Transverse colon (tissue), 4 donors: ENCODE data around the gene WDCP. TPM values are rescaled to one million over a fixed set of nuclear protein-coding genes. Genes with fewer than 3 reads are reported as not detected.

Experiments used
- DNase-seq: peaks from one replicate; pipeline ENCODE4 v3.0.0-alpha.2; 2019
- H3K27ac ChIP-seq, 4 donors: fragments of 200-600 bp; sonication (generic); 2 replicates each; pipeline ENCODE4 v1.5.1; 2016 to 2018; ENCODE audit warnings: inconsistent platforms in 4 of 4
- H3K27me3 ChIP-seq: fragments of 200-600 bp; sonication (generic); 2 replicates; pipeline ENCODE4 v1.5.1; 2017; ENCODE audit warnings: inconsistent platforms
- H3K36me3 ChIP-seq, 4 donors: fragments of 200-600 bp; sonication (generic); 2 replicates each; pipeline ENCODE4 v1.5.1; 2017 to 2019; ENCODE audit warnings: inconsistent platforms in 4 of 4
- H3K4me1 ChIP-seq, 4 donors: fragments of 200-600 bp; sonication (generic); 2 replicates each; pipeline ENCODE4 v1.5.1; 2017 to 2020; ENCODE audit warnings: inconsistent platforms in 4 of 4
- H3K4me3 ChIP-seq, 4 donors: fragments of 200-600 bp; sonication (generic); 1 replicate in 1 of 4; 2 replicates in 3 of 4; pipeline versions ENCODE4 v1.5.1 to v1.6.1; 2017 to 2019; ENCODE audit warnings: inconsistent platforms in 4 of 4
- H3K9me3 ChIP-seq, 2 donors: fragments of 200-600 bp; sonication (generic); 2 replicates each; pipeline ENCODE4 v1.5.1; 2017 to 2019; ENCODE audit warnings: inconsistent platforms in 2 of 2
- CTCF ChIP-seq, 5 experiments: fragments of 200-600 bp in 3 of 5; fragments of 450-650 bp in 2 of 5; sonication (generic) in 3 of 5; IDR thresholded peaks; 1 replicate in 2 of 5; 2 replicates in 3 of 5; pipeline ENCODE4 v1.5.1; 2016 to 2017; ENCODE audit warnings: antibody characterized with exemption in 5 of 5, inconsistent platforms in 3 of 5, mild to moderate bottlenecking in 2 of 5, moderate library complexity in 1 of 5
- EP300 ChIP-seq: sonication (generic); formaldehyde crosslinking; IDR thresholded peaks from one replicate; pipeline ENCODE4 v1.6.1; 2017; ENCODE audit warnings: antibody characterized with exemption, low read depth
- POLR2A ChIP-seq: fragments of 450-650 bp; IDR thresholded peaks from one replicate; pipeline ENCODE4 v1.6.1; 2016; ENCODE audit warnings: antibody characterized with exemption, mild to moderate bottlenecking, moderate library complexity
- POLR2AphosphoS5 ChIP-seq, 3 donors: sonication (generic); formaldehyde crosslinking; IDR thresholded peaks; one replicate each; pipeline ENCODE4 v1.6.1; 2016; ENCODE audit warnings: antibody characterized with exemption in 3 of 3
- WGBS, 2 donors: methylation state at CpG; one replicate each; pipeline ENCODE4 v1.1.5; 2018; ENCODE audit warnings: low coverage in 1 of 2; 5-methylcytosine and 5-hydroxymethylcytosine counted together
- in situ Hi-C, 4 donors: fragments of 200-750 bp; cut with MboI; loops; one replicate each; pipeline versions ENCODE4 v1.15.0 to v1.15.1; 2017; ENCODE audit warnings: low sequenced_read_pairs in 3 of 4, low pct_ligation_motif_present in 1 of 4, low pct_unique_long_range_greater_than_20kb in 1 of 4
- intact Hi-C: fragments of 100-400 bp; cut with DNase I; formaldehyde crosslinking; loops from one replicate; pipeline ENCODE4 v1.15.1; 2023; ENCODE audit warnings: low total_unique reads
- total RNA-seq, 4 donors: library from RNA; depleted of rRNA; stranded (reverse); fragments of >200 nt; gene quantifications; one replicate each; pipeline ENCODE4 v1.1.0, GENCODE V29; 2016

The WDCP gene
- total RNA-seq, 4 donors from 2014 or later: 1.5 to 4.0 (median 3.0) TPM

GRCh38 chr2:24022975-24023575 lies 24.1 kb downstream of the WDCP start:
- Histone ChIP-seq H3K36me3 (no peaks in the 10 kb centered on the region), H3K4me1 (no peaks in the 10 kb centered on the region), H3K9me3 (no peaks in the 10 kb centered on the region), H3K27me3 (no peaks in the 10 kb centered on the region), H3K4me3 (no peak overlapping the region), H3K27ac (no peak overlapping the region)
- in situ Hi-C loops: no loop called here
- 94% methylated on average over 14 of the region's 16 CpGs; no CpG with 5 or more reads in 1 of the 2 donors for WGBS, 2 donors
- intact Hi-C loops: no loop called here
- TF ChIP-seq CTCF (IDR thresholded peaks at IDR 0.05): no peak
- no peak for TF ChIP-seq POLR2AphosphoS5 (IDR thresholded peaks at IDR 0.05)
- no peak for TF ChIP-seq EP300
- TF ChIP-seq POLR2A: no peak
- no peak for DNase-seq

GRCh38 chr2:24022324-24022974 lies 24.7 kb downstream of the WDCP start:
- WGBS, 2 donors: 96% methylated on average over 14 of the region's 14 CpGs; no CpG with 5 or more reads in 1 of the 2 donors
- Histone ChIP-seq H3K27ac (no peak overlapping the region), H3K4me1 (no peaks in the 10 kb centered on the region), H3K4me3 (no peak overlapping the region), H3K9me3 (no peaks in the 10 kb centered on the region), H3K27me3 (no peaks in the 10 kb centered on the region), H3K36me3 (no peaks in the 10 kb centered on the region)
- intact Hi-C loops (no loop called here), in situ Hi-C loops (no loop called here)
- no peak for TF ChIP-seq EP300
- TF ChIP-seq POLR2AphosphoS5 (IDR thresholded peaks at IDR 0.05): no peak
- no peak for TF ChIP-seq POLR2A
- TF ChIP-seq CTCF (IDR thresholded peaks at IDR 0.05): no peak
- no peak for DNase-seq

- no peak for TF ChIP-seq POLR2A
- TF ChIP-seq POLR2AphosphoS5 (IDR thresholded peaks at IDR 0.05): no peak
- no peak for TF ChIP-seq EP300
- TF ChIP-seq CTCF (IDR thresholded peaks at IDR 0.05): peak in 4 of 5 experiments; percentile 29 to 61 (median 38)
- WGBS, 2 donors: 77% methylated on average over 16 of the region's 19 CpGs; no CpG with 5 or more reads in 1 of the 2 donors
- peak; percentile 33 for DNase-seq
Measured at GRCh38 chr2:24021122-24021998, 25.8 kb downstream of the WDCP start.

GRCh38 chr2:24020244-24020643 lies 26.9 kb downstream of the WDCP start:
- DNase-seq: no peak
- no peaks in the 10 kb centered on the region for H3K36me3 ChIP-seq
- no peak overlapping the region for H3K27ac ChIP-seq
- intact Hi-C loops (no loop called here), in situ Hi-C loops (no loop called here)
- WGBS, 2 donors: 80% methylated on average over 4 of the region's 4 CpGs; no CpG with 5 or more reads in 1 of the 2 donors
- H3K4me1 ChIP-seq: no peaks in the 10 kb centered on the region
- H3K4me3 ChIP-seq: no peak overlapping the region
- TF ChIP-seq EP300: no peak
- TF ChIP-seq POLR2AphosphoS5 (IDR thresholded peaks at IDR 0.05): no peak
- no peak for TF ChIP-seq CTCF (IDR thresholded peaks at IDR 0.05)
- TF ChIP-seq POLR2A: no peak
- no peaks in the 10 kb centered on the region for H3K9me3 ChIP-seq
- H3K27me3 ChIP-seq: no peaks in the 10 kb centered on the region

More at GRCh38 chr2:24021122-24021998, 25.8 kb downstream of the WDCP start:
- Histone ChIP-seq H3K36me3 (no peaks in the 10 kb centered on the region), H3K27ac (no peak overlapping the region), H3K27me3 (no peaks in the 10 kb centered on the region), H3K4me1 (no peaks in the 10 kb centered on the region), H3K4me3 (no peak overlapping the region), H3K9me3 (no peaks in the 10 kb centered on the region)
- in situ Hi-C loops: no loop called here
- intact Hi-C loops: no loop called here
